ENCODE results near the gene KIF3B.
"Not testable (repeated sequence)": the region's sequence is repeated elsewhere in the genome, so short reads cannot be mapped to it uniquely, and the experiment has no call there.

KIF3B gene

GRCh38 chr20:32357375-32357868 is 80.0 kb downstream of the KIF3B start:
- no peak for DNase-seq (ENCODE audit: low spot score)

GRCh38 chr20:32357869-32358631 is 80.6 kb downstream of the KIF3B start, which contains the start of gene ASXL1:
Gene ASXL1 (plus strand): TSS chr20:32358331. CDS start chr20:32358776, 445 bp downstream.
- DNase-seq (ENCODE audit: low spot score): peak; percentile 91

DNA sequence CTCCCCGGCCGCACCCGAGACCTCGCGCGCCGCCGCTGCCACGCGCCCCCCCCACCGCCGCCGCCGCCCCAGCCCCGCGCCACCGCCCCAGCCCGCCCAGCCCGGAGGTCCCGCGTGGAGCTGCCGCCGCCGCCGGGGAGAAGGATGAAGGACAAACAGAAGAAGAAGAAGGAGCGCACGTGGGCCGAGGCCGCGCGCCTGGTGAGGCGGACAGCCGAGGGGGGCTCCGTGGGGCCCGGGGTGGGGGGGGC is 81.1 kb downstream of the KIF3B start:
- no peak for DNase-seq (ENCODE audit: low spot score)

DNA sequence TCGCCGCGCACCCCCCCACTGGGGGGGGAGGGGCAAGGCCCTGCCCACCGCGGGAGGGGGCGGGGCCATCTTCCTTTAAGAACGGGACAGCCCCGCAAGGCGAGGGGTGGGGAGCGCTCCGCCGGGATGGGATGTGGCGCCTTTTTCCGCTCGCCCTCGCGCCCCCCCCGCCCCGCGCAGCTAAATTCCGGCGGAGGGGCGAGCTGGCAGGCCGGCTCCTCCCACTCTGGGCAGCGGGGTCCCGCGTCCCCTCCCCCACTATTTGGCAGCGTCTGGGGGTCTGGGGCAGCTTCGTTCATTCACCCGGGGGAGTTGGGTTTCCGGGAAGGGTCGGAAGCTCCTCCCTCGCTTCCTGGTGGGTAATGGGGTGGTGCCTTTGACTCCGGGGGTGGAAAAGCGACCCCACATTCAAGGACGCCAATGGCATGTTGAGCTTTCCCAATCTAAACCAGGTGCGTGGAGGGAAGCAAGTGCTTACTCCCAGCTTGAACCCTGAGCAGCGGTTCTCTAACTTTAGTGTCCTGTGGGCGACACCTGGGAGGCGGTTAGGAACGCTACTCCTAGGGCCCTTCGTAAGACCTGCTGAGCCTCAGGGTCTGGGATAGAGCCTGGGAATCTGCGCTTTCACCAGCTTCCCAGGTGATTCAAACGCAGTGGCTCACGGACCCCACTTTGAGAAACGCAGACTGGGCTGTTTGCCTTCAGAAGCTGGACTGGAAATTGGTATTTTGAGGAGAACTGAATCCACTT is 81.6 kb downstream of the KIF3B start:
- DNase-seq (ENCODE audit: low spot score): peak; percentile 78

GRCh38 chr20:32359633-32360332 is 82.3 kb downstream of the KIF3B start:
- no peak for DNase-seq (ENCODE audit: low spot score)

DNA sequence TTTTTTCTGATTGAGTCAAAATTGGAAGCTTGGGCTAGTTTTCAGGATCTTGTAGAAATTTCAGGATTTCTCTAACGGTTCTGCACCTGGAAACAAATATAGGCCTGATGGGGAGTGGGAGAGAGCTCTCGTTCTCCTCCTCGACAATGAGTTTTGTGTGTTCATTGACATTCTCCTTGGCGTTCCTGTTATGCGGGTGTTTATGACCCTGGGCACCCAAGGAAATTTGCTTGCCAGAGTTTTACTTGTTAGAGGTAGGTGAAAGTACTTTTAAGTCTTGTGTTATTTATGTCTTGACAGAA is 82.8 kb downstream of the KIF3B start:
- DNase-seq (ENCODE audit: low spot score): no peak

- no peak for DNase-seq (ENCODE audit: low spot score)
These were observed 85.5 kb downstream of the KIF3B start for GRCh38 chr20:32362901-32363364.

GRCh38 chr20:32363492-32363891 is 86.0 kb downstream of the KIF3B start:
- DNase-seq (ENCODE audit: low spot score): no peak

GRCh38 chr20:32364554-32365208 is 87.2 kb downstream of the KIF3B start:
- no peak for DNase-seq (ENCODE audit: low spot score)

GRCh38 chr20:32365564-32365963 is 88.1 kb downstream of the KIF3B start:
- DNase-seq (ENCODE audit: low spot score): no peak

GRCh38 chr20:32366380-32366779 is 88.9 kb downstream of the KIF3B start:
- no peak for DNase-seq (ENCODE audit: low spot score)

- no peak for DNase-seq (ENCODE audit: low spot score)
These were observed 90.9 kb downstream of the KIF3B start for GRCh38 chr20:32368323-32368722.

- DNase-seq (ENCODE audit: low spot score): no peak
These were observed 91.5 kb downstream of the KIF3B start for GRCh38 chr20:32368925-32369324.

DNA sequence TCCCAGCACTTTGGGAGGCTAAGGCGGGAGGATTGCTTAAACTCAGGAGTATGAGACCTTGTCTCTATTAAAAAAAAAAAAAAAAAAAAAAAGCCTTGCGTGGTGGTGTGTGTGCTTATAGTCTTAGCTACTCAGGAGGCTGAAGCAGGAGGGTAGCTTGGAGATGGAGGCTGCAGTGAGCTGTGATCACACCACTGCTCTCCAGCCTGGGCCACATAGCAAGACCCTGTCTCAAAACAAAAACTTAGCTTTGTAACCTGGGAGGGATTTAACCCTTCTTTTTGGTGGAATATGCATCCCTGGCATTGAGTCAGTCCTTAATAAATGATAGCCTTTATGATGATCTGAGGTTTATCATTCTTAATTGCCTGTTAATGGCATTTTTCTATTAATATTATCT is 93.4 kb downstream of the KIF3B start:
- no peak for DNase-seq (ENCODE audit: low spot score)

DNA sequence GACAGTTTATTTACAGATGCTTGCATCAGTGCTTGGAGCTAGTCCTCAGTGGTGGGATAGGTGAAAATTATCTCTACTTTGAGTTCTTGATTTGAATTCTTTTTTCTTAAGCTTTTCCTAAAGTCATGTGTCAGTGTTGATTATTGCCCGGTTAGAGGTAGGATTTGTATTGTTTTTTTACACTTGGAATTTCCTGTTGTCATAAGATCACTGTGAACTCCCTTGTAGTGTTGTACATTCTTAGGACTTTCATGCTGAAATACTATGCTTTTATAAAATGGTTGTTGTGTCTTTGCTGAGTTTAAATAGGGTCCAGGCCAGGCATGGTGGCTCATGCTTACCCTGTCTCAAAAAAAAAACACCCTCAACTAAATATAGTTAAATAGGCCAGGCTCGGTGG is 101.0 kb downstream of the KIF3B start:
- DNase-seq (ENCODE audit: low spot score): no peak

DNA sequence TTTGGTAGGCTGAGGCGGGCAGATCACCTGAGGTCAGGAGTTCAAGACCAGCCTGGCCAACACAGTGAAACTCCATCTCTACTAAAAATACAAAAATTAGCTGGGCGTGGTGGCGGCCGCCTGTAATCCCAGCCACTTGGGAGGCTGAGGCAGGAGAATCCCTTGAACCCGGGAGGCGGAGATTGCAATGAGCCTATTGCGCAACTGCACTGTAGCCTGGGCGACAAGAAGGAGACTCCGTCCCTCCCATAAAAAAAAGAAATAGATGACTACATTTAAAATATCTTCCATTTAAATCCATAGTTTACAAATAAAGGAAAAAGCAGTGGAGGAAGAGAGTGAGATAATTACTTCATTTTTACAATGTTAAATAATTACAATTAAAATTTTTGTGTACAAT is 102.6 kb downstream of the KIF3B start:
- not testable (repeated sequence) for DNase-seq (ENCODE audit: low spot score)

DNA sequence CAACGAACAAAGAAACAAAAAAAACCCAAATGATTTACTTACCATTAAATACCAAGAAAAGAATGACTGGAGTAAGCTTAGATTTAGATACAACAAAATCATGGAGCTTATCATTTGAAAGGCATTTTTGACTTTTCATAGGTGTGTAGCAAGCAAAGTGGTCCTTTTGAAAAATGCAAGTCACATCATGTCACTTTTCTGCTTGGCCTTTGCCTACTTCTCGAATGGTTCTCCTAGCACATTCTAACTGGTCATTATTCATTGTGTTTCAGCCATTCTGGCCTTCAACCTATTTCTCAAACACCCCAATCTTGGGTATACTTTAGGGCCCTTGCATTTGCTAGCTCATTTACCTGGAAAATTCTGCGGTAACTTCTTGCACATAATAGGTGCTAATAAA is 103.3 kb downstream of the KIF3B start:
- no peak for DNase-seq (ENCODE audit: low spot score)

DNA sequence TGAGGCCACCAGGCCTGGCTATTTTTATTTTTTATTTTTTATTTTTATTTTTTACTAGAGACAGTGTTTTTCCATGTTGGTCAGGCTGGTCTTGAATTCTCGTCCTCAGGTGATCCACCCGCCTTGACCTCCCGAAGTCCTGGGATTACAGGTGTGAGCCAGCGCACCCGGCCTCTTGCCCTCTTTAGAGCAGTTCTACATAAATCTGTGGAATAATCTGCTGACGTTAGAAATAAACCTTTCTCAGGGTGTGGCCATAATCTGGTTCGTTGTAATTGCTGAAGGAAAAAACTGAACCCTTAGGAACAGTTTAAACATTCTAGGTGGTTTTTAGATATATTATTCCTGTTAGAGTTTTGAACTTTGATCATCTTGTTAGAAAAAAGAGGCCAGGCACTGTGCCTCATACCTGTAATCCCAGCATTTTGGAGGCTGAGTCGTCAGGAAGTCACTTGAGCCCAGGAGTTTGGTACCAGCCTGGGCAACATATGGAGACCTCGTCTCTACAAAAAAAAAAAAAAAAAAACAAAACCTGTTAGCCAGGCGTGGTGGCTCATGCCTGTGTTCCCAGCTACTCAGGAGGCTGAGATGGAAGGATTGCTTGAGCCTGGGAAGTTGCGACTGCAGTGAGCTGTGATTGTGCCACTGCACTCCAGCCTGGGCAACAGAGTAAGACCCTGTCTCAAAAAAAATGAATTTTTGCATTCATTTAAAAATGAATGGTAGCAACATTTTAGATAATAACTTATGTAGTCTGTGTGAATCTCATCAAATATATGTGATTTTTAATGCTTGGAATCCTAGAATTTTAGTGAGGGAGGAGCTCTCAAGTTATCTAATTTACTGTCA is 104.9 kb downstream of the KIF3B start:
- no peak for DNase-seq (ENCODE audit: low spot score)

DNA sequence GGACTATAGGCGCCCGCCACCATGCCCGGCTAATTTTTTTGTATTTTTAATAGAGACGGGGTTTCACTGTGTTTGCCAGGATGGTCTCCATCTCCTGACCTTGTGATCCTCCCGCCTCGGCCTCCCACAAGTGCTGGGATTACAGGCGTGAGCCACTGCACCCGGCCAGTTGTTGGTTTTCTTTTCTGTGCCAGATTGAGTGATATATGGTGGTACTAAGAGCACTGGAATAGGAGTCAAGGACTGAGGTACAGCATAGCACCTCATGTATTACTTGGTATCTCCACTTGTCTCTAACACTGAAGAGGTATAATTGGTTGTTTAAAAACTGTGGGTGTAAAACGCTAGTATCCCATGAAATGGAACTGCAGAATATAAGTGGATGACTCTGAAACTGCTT is 106.0 kb downstream of the KIF3B start:
- DNase-seq (ENCODE audit: low spot score): not testable (repeated sequence)

Data from hematopoietic multipotent progenitor cell treated with erythropoietin and hydrocortisone succinate and interleukin-3 and kit ligand, for 17 days (in vitro differentiated cells).